OCI-LY3 (cell line): Measurements from ENCODE around the gene NKD2.
"Not testable (repeated sequence)": the region's sequence is repeated elsewhere in the genome, so short reads cannot be mapped to it uniquely, and the experiment has no call there.

Experiments used
- CTCF ChIP-seq: fragments of 200-600, 300-600 bp; sonication (generic); IDR thresholded peaks from 2 replicates; pipeline ENCODE4 v1.5.1; 2014; ENCODE audit warnings: antibody characterized with exemption, low read length, low read depth
- EZH2phosphoT487 ChIP-seq: fragments of 200-600 bp; shearing (Covaris generic); IDR thresholded peaks from 2 replicates; pipeline ENCODE4 v1.6.1; 2018; ENCODE audit warnings: antibody characterized with exemption, mixed run types, low read depth

- TF ChIP-seq EZH2phosphoT487, CTCF: not testable (repeated sequence)
Observed at GRCh38 chr5:1061292-1061691, 52.7 kb downstream of the NKD2 start.
